Stomach (tissue), 9 donors: ENCODE results near the gene MYOD1. TPM values are rescaled to one million over a fixed set of nuclear protein-coding genes. Genes with fewer than 3 reads are reported as not detected.

Experiments
- DNase-seq, 2 donors: peaks; one replicate each; pipeline versions ENCODE4 v3.0.0 to v3.0.0-alpha.2; 2013 to 2019
- H3K27ac ChIP-seq, 5 donors: fragments of 200-600 bp in 4 of 5; sonication (generic) in 4 of 5; one replicate each; pipeline ENCODE4 v1.5.1; 2013 to 2019; ENCODE audit warnings: mild to moderate bottlenecking in 1 of 5, moderate library complexity in 1 of 5
- H3K27me3 ChIP-seq, 3 donors: fragments of 200-600 bp; sonication (generic); one replicate each; pipeline ENCODE4 v1.5.1; 2017 to 2019; ENCODE audit warnings: mixed run types in 1 of 3
- H3K36me3 ChIP-seq, 4 donors: fragments of 200-600 bp; sonication (generic); 1 replicate in 3 of 4; 2 replicates in 1 of 4; pipeline ENCODE4 v1.5.1; 2016 to 2019
- H3K4me1 ChIP-seq, 4 donors: fragments of 200-600 bp; sonication (generic); one replicate each; pipeline ENCODE4 v1.5.1; 2016 to 2019
- H3K4me3 ChIP-seq, 4 donors: fragments of 200-600 bp; sonication (generic) in 3 of 4; one replicate each; pipeline ENCODE4 v1.5.1; 2016 to 2019; ENCODE audit warnings: mild to moderate bottlenecking in 1 of 4
- H3K9me3 ChIP-seq, 4 donors: fragments of 200-600 bp; sonication (generic); one replicate each; pipeline ENCODE4 v1.5.1; 2016 to 2019
- EP300 ChIP-seq: sonication (generic); formaldehyde crosslinking; IDR thresholded peaks from one replicate; pipeline ENCODE4 v1.6.1; 2017; ENCODE audit warnings: antibody characterized with exemption
- POLR2A ChIP-seq, 4 donors: fragments of 450-650 bp; IDR thresholded peaks; one replicate each; pipeline ENCODE4 v1.6.1; 2016; ENCODE audit warnings: antibody characterized with exemption in 4 of 4, control low read depth in 2 of 4, mild to moderate bottlenecking in 1 of 4, moderate library complexity in 1 of 4
- POLR2AphosphoS5 ChIP-seq, 3 donors: sonication (generic); formaldehyde crosslinking; IDR thresholded peaks; one replicate each; pipeline ENCODE4 v1.6.1; 2016; ENCODE audit warnings: antibody characterized with exemption in 3 of 3
- WGBS, 5 donors: extraction: QIAGEN DNeasy Blood & Tissue Kit in 3 of 5; methylation state at CpG; one replicate each; pipeline versions ENCODE4 v1.1.5 to v1.1.7; 2013 to 2018; 5-methylcytosine and 5-hydroxymethylcytosine counted together
- intact Hi-C: fragments of 100-400 bp; cut with DNase I; formaldehyde crosslinking; loops from one replicate; pipeline ENCODE4 v1.15.1; 2023; ENCODE audit warnings: low total_unique reads
- polyA plus RNA-seq, 3 donors: library from polyadenylated mRNA; stranded (reverse); fragments of 200-250 nt; gene quantifications; one replicate each; pipeline ENCODE4 v1.2.3, GENCODE V29; 2013
- total RNA-seq, 5 donors: library from RNA; depleted of rRNA; stranded (reverse); fragments of >200 nt; gene quantifications; one replicate each; pipeline versions ENCODE4 v1.1.0 to v1.2.3, GENCODE V29; 2014 to 2016
- TF ChIP-seq, protein P1 (sequence below), 7 experiments: fragments of 450-650 bp in 4 of 7; fragments of 200-600 bp in 3 of 7; sonication (generic) in 3 of 7; IDR thresholded peaks; one replicate each; pipeline ENCODE4 v1.5.1; 2016 to 2019; ENCODE audit warnings: antibody characterized with exemption in 7 of 7, control low read depth in 2 of 7, mild to moderate bottlenecking in 1 of 7
- donor health status: healthy with polysubstance abuse.
- donor health status: Bipolar disorder and iron deficiency.
- donor health status: healthy.

MYOD1 gene
- total and polyA plus RNA-seq, 8 donors: not detected

DNA sequence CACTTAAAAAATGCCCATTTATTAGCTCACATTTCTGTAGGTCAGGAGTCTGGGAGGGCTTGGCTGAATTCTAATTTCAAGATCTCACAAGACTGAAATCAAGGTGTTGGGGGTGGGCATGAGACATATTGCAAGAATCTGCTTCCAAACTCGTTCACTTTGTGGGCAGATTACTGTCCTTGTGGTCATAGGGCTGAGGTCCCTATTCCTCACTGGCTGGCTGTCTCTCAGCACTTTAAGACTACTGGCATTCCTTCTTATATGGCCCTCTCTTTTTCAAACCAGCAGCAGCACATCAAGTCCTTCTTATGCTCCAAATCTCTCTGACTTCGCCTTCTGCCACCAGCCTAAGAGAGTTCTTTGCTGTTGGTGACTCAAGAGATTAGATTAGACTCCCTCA lies 27.8 kb upstream of the MYOD1 start:
- H3K4me3 ChIP-seq: no peak overlapping the region
- H3K9me3 ChIP-seq: no peaks in the 10 kb centered on the region
- H3K4me1 ChIP-seq: peaks cover 0 to 8% (median 0%) of the 10 kb centered on the region in 4 donors
- 31 to 57% (median 42%) methylated on average over 2 of the region's 2 CpGs for WGBS, 5 donors
- peaks cover 0 to 80% (median 27%) of the 10 kb centered on the region in 3 donors for H3K27me3 ChIP-seq
- H3K27ac ChIP-seq: no peak overlapping the region
- no peak for TF ChIP-seq POLR2A (IDR thresholded peaks at IDR 0.05)
- TF ChIP-seq EP300: no peak
- no peak for TF ChIP-seq POLR2AphosphoS5 (IDR thresholded peaks at IDR 0.05)
- TF ChIP-seq, protein P1, sequence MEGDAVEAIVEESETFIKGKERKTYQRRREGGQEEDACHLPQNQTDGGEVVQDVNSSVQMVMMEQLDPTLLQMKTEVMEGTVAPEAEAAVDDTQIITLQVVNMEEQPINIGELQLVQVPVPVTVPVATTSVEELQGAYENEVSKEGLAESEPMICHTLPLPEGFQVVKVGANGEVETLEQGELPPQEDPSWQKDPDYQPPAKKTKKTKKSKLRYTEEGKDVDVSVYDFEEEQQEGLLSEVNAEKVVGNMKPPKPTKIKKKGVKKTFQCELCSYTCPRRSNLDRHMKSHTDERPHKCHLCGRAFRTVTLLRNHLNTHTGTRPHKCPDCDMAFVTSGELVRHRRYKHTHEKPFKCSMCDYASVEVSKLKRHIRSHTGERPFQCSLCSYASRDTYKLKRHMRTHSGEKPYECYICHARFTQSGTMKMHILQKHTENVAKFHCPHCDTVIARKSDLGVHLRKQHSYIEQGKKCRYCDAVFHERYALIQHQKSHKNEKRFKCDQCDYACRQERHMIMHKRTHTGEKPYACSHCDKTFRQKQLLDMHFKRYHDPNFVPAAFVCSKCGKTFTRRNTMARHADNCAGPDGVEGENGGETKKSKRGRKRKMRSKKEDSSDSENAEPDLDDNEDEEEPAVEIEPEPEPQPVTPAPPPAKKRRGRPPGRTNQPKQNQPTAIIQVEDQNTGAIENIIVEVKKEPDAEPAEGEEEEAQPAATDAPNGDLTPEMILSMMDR (IDR thresholded peaks at IDR 0.05): no peak
- no peaks in the 10 kb centered on the region for H3K36me3 ChIP-seq
- DNase-seq: no peak
- intact Hi-C loops: no loop called here

DNA sequence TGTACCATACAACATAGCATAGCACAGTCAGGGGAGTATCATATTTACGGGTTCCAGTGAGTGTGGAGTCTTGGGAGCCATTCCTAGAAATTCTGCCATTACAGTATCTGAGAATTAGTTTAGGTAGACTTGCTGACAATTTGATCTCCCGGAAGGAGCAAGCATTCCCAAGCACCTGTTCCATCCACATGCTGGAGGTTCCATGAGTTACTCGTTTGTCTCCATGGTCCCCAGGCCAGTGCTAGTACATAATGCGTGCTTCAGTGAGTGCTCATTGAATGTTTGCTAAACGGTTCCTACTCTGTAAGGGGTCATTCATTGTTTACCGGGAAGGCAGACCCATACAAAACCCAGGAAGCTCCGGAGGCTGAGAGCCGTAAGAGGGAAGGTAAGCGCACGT lies 27.4 kb upstream of the MYOD1 start:
- no peak overlapping the region for H3K4me3 ChIP-seq
- no peaks in the 10 kb centered on the region for H3K36me3 ChIP-seq
- H3K9me3 ChIP-seq: no peaks in the 10 kb centered on the region
- peaks cover 0 to 84% (median 30%) of the 10 kb centered on the region in 3 donors for H3K27me3 ChIP-seq
- peaks cover 0 to 8% (median 0%) of the 10 kb centered on the region in 4 donors for H3K4me1 ChIP-seq
- H3K27ac ChIP-seq: no peak overlapping the region
- no peak for DNase-seq
- intact Hi-C loops: no loop called here
- 35 to 53% (median 46%) methylated on average over 10 of the region's 10 CpGs for WGBS, 5 donors
- TF ChIP-seq EP300 (no peak), POLR2AphosphoS5 (IDR thresholded peaks at IDR 0.05) (no peak)

DNA sequence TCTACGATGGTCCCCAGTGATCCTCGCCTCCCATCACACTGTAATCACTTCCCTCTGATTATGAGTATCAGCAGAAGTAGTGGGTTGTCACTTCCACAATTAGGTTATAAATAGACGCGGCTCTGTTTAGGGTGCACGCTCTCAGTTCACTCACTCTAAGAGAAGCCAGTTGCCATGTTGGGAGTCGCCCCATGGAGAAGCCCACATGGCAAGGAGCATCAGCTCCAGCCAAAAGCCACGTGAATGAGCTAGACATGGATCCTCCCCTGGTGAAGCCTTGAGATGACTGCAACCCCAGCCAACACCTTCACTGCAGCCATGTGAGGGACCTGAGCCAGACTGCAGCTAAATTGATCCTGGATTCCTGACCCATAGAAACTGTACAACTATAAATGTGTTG lies 26.4 kb upstream of the MYOD1 start:
- 71 to 82% (median 76%) methylated on average over 4 to 7 of the region's 7 CpGs for WGBS, 5 donors
- TF ChIP-seq, protein P1 (IDR thresholded peaks at IDR 0.05): no peak
- TF ChIP-seq POLR2AphosphoS5 (IDR thresholded peaks at IDR 0.05) (no peak), POLR2A (IDR thresholded peaks at IDR 0.05) (no peak), EP300 (no peak)
- H3K27me3 ChIP-seq: peaks cover 0 to 87% (median 32%) of the 10 kb centered on the region in 3 donors

DNA sequence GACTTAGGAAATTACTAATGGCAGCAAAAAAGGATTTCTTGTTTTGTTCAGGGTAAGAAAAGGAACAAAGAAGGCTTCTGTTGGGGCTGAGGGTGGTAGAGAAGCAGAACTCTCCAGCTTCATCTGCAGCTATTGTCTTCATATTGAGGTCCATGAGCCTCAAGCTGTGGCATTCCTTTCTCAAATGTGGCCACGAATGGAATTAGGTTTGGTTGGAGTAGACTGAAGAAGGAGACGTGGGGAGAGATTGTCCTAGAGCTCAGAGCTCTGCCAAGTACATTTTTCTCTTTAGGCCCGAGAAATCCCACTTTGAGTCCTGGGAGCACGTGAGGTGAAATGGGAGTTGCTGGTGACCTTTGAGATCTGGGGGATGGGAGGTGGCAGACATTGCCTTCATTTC lies 25.8 kb upstream of the MYOD1 start:
- peaks cover 0 to 81% (median 32%) of the 10 kb centered on the region in 3 donors for H3K27me3 ChIP-seq
- H3K4me3 ChIP-seq: no peak overlapping the region
- WGBS, 5 donors: 62 to 75% (median 67%) methylated on average over 4 of the region's 4 CpGs
- no peaks in the 10 kb centered on the region for H3K9me3 ChIP-seq
- TF ChIP-seq POLR2AphosphoS5 (IDR thresholded peaks at IDR 0.05) (no peak), EP300 (no peak), POLR2A (IDR thresholded peaks at IDR 0.05) (no peak)
- TF ChIP-seq, protein P1 (IDR thresholded peaks at IDR 0.05): no peak
- intact Hi-C loops: no loop called here
- H3K4me1 ChIP-seq: peaks cover 0 to 8% (median 0%) of the 10 kb centered on the region in 4 donors
- no peak for DNase-seq
- H3K36me3 ChIP-seq: no peaks in the 10 kb centered on the region
- no peak overlapping the region for H3K27ac ChIP-seq

More for the DNA sequence above, 26.4 kb upstream of the MYOD1 start:
- Histone ChIP-seq H3K9me3 (no peaks in the 10 kb centered on the region), H3K27ac (no peak overlapping the region), H3K4me3 (no peak overlapping the region), H3K36me3 (no peaks in the 10 kb centered on the region), H3K4me1 (peaks cover 0 to 8% (median 0%) of the 10 kb centered on the region in 4 donors)
- DNase-seq: no peak
- intact Hi-C loops: no loop called here

DNA sequence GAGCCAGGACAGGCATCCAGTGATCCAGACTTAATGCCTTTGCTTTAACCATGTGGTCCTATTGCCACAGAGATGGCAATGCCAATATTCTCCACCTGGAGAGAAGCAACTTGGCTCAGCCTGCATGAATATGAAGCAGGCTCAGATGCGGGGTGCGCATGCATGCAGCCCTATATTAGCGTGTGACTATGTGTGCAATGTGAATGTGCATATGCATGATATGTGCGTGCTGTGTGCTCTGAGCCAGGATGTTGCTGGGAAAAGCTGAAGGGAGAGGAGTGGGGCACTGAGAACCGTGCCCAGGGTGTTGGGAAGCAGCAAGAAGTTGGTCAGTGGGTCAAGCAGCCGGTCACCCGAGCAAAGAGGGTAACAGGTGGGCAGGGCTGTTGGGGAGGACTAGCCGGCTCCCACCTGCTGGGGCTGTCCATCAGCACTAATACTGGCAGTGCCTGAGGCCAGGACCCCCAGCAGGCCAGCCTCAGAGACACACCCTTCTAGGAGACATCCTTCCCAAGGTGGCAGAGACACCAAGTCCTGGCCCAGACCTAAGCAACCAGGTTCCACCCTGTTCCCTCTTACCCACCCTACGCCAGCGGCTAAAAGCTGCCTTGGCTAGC lies 24.8 kb upstream of the MYOD1 start:
- peaks cover 0 to 8% (median 0%) of the 10 kb centered on the region in 4 donors for H3K4me1 ChIP-seq
- H3K27ac ChIP-seq: no peak overlapping the region
- intact Hi-C loops: no loop called here
- no peak for DNase-seq
- peaks cover 0 to 80% (median 32%) of the 10 kb centered on the region in 3 donors for H3K27me3 ChIP-seq
- no peak for TF ChIP-seq POLR2A (IDR thresholded peaks at IDR 0.05)
- no peak for TF ChIP-seq EP300
- TF ChIP-seq, protein P1 (IDR thresholded peaks at IDR 0.05): no peak
- no peak for TF ChIP-seq POLR2AphosphoS5 (IDR thresholded peaks at IDR 0.05)
- 76 to 86% (median 84%) methylated on average over 9 to 10 of the region's 10 CpGs for WGBS, 5 donors
- H3K9me3 ChIP-seq: no peaks in the 10 kb centered on the region
- no peaks in the 10 kb centered on the region for H3K36me3 ChIP-seq
- no peak overlapping the region for H3K4me3 ChIP-seq
